Measurements from ENCODE around the gene CPNE5.

Gene CPNE5

DNA sequence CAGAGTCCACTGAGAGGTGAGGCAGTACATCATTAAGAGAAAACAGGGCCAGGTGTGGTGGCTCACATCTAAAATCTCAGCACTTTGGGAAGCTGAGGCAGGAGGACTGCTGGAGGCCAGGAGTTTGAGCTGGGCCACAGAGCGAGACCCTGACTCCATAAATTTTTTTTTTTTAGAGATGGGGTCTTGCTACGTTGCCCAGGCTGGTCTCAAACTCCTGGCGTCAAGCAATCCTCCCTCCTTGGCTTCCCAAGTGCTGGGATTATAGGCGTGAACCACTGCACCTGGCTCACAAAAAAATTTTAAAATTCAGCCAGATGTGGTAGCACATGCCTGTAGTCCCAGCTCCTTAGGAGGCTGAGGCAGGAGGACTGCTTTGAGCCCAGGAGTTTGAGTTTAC, 18.1 kb upstream of the CPNE5 start:
- DNase-seq (ENCODE audit: low spot score), result no peak

GRCh38 chr6:36856277-36856676, 17.0 kb upstream of the CPNE5 start:
- no peak for DNase-seq (ENCODE audit: low spot score)

DNA sequence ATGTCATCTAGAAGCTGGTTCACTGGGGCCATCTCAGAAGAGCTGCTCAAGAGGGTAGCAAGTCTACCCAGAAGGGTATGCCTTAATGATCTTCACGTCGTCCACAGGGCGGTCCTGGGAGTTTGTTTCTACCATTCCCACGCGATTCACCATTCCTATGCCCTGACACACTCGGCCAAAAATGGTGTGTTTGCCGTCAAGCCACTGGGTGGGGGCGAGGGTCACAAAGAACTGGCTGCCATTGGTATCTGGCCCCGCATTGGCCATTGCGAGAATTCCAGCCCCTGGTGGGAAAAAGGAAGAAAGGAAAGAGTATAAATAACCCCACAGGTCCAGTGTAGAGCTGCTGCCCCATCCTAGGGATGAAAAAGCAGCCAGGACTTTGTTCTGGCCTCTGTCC, 16.5 kb upstream of the CPNE5 start:
- no peak for DNase-seq (ENCODE audit: low spot score)

DNA sequence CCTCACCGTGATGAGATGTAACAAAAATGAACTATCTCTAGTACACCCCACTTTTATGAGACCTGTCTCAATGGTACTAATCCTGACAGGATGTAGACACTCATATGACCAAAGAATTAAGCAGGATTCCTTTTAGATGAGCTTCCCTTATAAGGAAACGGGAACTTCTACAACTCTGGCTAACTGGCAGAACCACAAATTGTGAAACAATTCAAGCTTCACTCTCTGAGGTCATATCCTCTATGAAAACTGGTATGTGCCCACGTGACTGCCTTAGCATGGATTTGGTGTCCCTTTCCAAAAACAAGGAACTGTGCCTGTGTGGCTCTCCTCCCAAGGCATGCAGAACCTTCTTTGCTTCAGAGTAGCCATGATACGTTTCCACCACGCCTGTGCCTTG, 14.1 kb upstream of the CPNE5 start:
- DNase-seq (ENCODE audit: low spot score), result peak; percentile 43

- DNase-seq (ENCODE audit: low spot score), result no peak
Observed at GRCh38 chr6:36852481-36853147, 13.4 kb upstream of the CPNE5 start.

DNA sequence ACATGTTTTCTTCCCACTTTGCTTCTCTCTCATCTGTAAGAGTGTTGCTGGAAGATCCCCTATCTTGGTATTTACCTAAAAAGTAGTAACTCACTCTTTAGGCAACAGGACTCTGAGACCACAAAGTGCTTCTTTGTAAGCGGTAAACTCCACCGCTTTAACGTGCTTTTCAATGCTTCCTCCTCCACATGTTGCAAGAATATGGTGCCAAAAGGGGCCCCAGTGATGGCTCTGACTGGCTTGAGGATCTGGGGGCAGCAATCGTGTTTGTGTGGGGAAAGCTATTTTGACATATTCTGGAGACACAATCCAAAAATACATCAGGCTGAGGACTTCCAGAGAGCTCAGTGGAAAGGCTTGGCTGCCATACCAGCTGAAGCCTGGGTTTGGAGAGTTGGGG, 12.4 kb upstream of the CPNE5 start:
- no peak for DNase-seq (ENCODE audit: low spot score)

DNA sequence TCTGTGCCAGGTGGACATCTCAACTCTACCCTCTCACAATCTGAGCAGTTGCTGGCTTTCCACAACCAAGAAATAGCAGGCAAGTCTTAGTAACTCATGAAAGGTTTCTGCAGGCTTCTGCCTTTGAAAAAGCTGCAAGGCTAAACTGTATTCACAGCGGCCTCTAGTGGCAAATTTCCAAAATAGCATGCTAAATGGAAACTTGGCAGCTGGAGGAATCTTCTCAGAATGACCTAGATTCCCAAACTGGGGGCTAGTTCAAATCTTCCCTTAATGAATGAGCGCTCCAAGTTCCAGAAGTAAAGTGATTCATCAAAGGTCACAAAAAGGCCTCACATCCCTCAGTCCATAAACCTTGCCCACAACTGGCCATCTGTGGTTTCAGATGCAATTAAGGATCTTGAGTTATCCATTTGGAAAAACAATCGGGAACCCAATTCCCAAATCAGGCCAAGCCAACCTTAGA, 11.9 kb upstream of the CPNE5 start:
- peak; percentile 64 for DNase-seq (ENCODE audit: low spot score)

DNA sequence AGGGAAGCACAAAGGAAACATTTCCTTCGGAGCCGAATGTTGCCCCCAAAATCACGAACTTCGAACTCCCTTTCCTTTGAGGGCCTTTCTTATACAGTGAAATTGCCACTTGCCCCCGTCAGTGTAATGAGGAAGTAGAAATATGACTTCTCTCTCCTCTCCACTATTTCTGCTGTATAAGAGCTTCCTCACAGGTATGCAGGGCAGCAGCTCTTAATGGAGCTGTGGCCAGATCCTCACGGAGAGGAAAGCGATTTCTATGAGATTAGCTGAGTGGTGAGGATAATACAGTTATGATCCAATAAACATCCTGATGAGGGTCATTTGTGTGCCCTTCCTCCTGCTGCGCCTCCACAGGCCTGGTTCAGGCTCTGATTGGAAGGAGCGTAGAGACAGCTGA, 10.8 kb upstream of the CPNE5 start:
- DNase-seq (ENCODE audit: low spot score), result no peak

- DNase-seq (ENCODE audit: low spot score), result peak; percentile 52
Observed at GRCh38 chr6:36848658-36849441, 9.6 kb upstream of the CPNE5 start.

- DNase-seq (ENCODE audit: low spot score), result no peak
Observed at GRCh38 chr6:36847991-36848390, 8.7 kb upstream of the CPNE5 start.

DNA sequence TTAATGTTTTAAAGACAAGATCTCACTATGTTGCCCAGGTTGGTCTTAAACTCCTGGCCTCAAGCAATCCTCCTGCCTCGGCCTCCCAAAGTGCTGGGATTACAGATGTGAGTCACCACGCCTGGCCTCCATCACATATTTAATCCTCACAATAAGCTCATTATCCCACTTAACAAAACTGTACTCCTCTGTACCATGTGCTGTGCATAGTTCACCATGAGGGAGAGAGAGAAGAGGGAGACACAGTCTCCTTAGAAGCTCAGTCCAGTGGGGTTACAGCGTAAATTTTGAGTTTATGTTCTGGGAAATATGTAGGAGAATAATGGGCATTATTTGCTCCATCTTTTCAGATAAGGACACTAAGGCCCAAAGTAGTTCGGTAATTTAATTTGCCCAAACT, 7.9 kb upstream of the CPNE5 start:
- DNase-seq (ENCODE audit: low spot score), result no peak

DNA sequence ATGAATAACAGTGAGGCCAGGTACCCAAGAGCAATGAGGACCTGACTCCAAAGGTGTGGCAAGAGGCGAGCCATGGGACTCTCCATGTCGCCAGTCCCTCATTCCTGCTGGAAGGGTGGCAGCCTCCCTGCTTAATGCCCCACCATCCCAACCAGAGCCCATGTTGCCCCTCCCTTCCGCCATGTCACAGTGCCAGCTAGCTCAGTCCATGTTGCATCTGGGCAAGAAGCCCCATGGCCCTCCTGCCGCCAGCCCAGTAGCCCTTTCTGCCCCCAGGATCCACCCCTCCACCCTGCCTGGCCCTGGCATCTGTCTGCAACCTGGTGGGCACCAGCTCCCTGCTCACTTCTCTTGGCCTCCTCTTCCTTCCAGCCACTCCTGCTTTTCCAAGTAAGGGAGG, 6.0 kb upstream of the CPNE5 start:
- DNase-seq (ENCODE audit: low spot score), result no peak

DNA sequence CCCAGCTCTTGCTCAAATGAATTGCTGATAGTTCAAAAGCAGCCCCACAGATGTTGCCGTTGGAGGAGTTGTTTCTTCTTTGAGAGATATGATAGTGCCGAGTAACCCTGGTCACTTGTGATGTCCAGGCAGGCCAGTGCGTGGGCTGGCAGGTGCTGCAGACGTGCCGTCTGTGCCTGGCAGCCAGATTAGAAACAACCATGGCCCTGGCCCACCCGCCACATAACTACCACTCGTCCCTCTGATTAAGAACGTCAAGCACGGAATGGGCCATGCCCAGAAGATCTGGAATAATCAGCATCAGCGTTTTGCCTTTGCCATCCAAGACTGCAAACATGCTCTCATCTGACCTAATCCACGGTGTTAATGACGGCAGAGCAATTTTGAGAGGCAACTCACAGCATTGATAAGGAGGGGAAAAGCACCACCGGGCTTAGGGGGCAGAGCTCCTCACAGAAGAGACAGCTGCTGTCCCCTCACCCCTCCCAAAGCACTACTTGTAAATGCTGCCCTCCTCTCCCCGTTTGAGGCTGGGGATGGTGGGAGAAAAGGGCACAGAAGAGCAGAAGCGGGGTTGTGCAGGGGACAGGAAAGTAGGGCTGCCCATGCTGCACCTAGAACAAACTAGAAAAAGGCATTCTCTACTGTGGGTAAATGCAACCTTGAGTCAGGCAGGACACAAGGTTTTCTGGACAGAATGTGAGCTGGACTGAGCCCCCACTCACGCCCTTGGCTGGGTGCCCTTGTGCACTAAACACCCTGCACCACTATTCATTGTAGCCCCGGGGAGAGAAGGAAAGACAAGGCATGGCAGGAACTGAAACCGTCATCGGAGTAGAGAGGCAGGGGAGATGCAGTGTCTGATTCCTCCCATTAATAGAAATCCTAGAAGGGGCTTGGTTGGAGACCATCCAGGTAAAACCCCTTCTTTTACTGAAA, 5.3 kb upstream of the CPNE5 start:
- no peak for DNase-seq (ENCODE audit: low spot score)

DNA sequence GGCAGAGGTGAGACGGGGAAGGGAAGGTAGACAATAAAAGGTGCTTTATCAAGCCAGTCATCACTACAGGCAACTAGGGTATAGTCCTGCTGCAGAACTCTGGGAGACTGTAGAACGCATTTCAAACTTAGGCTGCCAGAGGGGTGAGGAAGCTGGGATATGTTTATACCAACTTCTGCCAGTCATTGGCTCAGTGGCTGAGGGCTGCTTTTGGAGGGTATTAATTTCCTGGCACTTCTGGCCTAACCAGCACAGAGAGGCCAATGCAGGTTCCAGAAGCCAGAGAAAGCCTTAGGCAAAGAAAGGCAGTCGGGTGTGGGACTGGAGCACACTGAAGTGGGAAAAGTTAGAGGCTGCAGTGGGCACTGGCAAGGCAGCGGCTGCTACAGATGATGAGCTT, 3.9 kb upstream of the CPNE5 start:
- DNase-seq (ENCODE audit: low spot score), result no peak

GRCh38 chr6:36841756-36842155, 2.5 kb upstream of the CPNE5 start:
- no peak for DNase-seq (ENCODE audit: low spot score)

GRCh38 chr6:36840432-36841403, 1.5 kb upstream of the CPNE5 start:
- DNase-seq (ENCODE audit: low spot score), result no peak

DNA sequence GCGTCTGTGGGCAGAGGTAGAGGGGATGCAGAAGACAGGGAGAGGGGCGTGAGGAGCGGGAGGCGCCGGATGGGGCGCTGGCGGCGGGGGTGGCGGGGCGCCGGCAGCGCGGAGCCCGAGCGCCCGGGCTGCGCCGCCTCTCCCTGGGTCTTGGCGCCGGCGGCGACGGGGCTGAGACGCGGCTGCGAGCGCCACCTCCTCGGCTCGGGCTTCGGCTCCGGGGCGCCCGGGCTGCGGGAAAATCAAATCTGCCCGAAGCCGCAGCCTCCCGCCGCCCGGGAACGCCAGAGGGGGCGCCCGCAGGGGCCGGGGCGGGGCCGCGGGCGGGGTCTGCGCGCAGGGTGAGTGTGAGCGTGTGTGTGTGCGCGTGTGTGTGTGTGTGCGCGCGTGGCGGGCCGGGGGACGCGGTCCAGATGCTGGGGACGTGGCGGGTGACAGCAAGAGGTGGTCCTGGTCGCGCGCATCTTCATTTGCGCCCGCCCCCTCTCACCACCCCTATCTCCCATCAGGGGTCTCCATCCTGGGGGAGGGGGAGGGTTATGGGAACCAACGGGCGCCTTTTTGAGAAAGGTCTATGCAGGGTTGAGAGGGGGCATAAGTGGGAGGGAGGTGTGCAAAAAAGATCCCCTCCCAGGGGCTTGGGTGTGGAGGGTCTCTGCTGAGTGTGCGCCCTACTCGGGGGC, 646 bp upstream of the CPNE5 start:
- no peak for DNase-seq (ENCODE audit: low spot score)

- DNase-seq (ENCODE audit: low spot score), result no peak
Observed at GRCh38 chr6:36837686-36838085, 1.6 kb downstream of the CPNE5 start.

GRCh38 chr6:36837022-36837339, 2.3 kb downstream of the CPNE5 start:
- no peak for DNase-seq (ENCODE audit: low spot score)

DNA sequence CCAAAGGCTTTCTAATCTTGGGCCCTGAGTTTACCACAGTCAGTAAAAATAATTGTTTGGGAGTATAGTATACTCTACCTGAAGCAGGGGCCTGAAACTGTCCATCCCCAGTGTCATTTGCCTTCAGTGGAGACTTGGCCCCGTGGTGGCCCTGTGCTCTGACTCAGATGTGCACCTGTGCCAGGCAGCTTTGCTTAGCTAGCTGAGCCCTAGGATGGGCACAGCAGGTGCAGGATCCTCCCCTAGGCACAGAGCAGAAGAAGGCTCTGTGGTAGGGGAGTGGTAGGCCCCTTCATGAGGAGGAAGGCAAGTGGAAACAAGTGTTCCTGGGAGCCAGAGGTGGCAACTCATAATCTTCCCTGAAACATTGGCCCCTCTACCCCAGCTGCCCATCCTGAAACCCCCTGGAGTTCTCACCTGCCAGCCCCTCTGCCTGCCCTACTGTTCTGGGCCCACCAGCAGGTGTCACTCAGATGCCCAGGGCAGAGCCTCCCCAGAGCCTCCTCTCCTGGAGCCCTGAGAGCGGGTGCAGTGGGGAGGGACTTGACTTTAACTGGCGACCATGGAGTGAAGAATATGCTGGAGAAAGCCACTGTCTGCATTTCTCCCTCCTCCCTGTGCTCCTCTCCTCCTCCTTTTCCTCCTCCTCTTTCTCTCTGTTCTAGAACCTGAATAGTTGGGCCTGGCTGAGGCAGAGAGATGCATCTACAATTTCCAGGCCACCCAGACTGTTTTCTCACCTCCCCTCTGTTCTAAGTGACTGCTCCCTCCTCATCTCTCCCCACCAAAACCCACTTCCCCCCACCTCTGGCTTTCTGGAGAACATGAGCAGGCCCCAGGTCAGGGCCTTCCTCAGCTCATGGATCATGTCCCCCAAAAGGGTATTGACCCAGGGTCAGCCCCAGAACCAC, 2.9 kb downstream of the CPNE5 start:
- no peak for DNase-seq (ENCODE audit: low spot score)
